GM18507 (cell line): ENCODE measurements around the gene SPSB3.
A peak's percentile ranks its signal among the peaks of the same experiment; 100 is the strongest.

Experiments used
- DNase-seq: peaks from one replicate; pipeline ENCODE4 v3.0.0; 2011; ENCODE audit warnings: low read depth; ENCODE audit not compliant: insufficient read length; ENCODE audit errors: extremely low spot score
- FAIRE-seq: peaks from 2 replicates; lab custom pipeline; 2011; peaks lifted over from hg19 to GRCh38; lab: Jason Lieb, UNC

SPSB3 gene

DNA sequence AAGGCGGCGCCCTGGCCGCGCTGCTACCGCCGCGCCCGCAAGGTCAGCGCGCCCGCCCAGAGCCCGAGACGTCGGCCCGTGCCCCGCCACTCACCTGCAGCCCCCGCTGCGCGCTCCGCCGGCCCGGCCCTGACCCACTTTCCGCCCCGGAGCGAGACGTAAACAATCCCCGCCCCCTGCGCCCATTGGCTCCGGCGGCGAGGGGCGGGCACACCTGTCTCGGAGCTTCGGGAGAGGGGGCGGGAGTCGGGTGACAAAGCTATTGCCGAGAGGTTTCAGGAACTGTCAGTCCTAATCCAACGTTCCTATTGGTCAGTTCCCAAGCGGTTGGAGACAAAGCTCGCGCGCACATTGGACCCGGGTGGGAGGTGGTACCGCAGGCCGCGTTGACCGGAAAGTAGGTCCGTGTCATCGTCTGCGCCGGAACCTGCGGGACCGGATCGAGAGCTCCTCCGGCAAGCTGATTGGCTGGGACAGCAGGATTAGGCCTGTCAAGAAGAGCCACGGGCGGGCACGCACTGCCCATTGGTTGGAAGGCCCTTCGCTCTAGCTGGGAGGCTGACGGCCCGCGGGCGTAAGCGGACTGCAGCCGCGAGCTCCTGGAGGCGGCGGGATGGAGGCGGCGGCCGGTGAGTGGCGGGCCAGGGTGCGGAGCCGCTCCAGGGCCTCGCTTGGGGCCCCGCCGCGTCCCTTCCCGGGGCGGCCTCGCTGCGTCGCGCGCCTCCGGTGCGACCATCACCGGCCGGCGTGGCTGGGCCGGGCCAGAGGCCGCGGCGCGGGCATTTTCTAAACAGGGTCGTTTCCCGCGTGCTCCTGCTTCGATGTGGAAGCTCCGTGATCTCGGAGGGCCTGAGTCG lies at the start of gene SPSB3, which contains the start of gene NUBP2:
Gene SPSB3, minus strand, starts transcription at position 164 of the 857 bp plus-strand sequence. CDS start 1,088 bp downstream, outside the sequence.
Gene NUBP2, plus strand, starts transcription at position 553 of the 857 bp plus-strand sequence. Its CDS starts 61 bp downstream, at position 614.
- DNase-seq (peak; percentile 95), FAIRE-seq (peak; percentile 100)

GRCh38 chr16:1831186-1832075 lies 49.1 kb upstream of the SPSB3 start:
- DNase-seq: no peak
- FAIRE-seq: no peak

- DNase-seq: no peak
- FAIRE-seq: no peak
These were observed 47.8 kb upstream of the SPSB3 start for GRCh38 chr16:1830213-1830612.

DNA sequence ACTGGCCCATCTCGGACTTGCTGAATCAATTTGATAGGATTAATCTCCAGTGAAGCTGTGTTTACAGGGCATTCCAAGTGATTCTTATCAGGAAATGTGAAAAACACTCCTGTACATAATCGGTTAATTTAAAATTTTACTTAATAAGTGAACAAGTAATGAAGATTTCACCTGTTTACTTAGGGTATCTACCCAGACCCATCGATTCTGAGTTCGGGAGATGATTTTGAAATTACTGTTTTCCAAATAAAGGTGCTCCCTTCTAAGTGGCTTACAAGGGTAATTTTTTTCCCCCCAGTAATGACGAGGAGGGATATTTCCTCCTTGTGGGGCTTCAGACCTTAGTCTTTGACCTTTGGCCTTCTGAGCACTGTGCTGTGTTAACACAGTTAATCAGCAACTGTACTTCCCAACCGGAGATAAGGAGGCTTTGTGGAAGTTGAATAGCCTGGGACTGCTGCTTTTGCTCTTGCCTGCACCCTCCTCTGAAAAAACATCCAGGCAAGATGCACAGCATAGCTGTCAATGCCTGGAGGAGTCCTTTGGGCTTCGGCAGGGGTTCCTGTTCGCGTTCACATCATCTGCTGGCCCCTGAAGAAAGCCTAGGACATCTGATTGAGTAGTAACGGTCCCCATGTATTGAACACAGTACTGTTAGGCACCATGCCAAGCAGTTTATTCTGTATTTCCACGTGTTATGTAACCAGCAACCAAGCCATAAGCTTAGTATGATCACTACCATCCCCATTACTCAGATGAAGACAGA lies 46.5 kb upstream of the SPSB3 start:
- no peak for FAIRE-seq
- DNase-seq: no peak

GRCh38 chr16:1826691-1827573 lies 44.6 kb upstream of the SPSB3 start, which contains the start of the genes FAHD1 and HAGH:
TSS of gene FAHD1 (plus strand) at chr16:1827206. CDS start at chr16:1827239, 33 bp downstream.
TSS of gene HAGH (minus strand) at chr16:1826825. CDS start at chr16:1826787, 38 bp downstream.
- FAIRE-seq (peak; percentile 89), DNase-seq (peak; percentile 99)

DNA sequence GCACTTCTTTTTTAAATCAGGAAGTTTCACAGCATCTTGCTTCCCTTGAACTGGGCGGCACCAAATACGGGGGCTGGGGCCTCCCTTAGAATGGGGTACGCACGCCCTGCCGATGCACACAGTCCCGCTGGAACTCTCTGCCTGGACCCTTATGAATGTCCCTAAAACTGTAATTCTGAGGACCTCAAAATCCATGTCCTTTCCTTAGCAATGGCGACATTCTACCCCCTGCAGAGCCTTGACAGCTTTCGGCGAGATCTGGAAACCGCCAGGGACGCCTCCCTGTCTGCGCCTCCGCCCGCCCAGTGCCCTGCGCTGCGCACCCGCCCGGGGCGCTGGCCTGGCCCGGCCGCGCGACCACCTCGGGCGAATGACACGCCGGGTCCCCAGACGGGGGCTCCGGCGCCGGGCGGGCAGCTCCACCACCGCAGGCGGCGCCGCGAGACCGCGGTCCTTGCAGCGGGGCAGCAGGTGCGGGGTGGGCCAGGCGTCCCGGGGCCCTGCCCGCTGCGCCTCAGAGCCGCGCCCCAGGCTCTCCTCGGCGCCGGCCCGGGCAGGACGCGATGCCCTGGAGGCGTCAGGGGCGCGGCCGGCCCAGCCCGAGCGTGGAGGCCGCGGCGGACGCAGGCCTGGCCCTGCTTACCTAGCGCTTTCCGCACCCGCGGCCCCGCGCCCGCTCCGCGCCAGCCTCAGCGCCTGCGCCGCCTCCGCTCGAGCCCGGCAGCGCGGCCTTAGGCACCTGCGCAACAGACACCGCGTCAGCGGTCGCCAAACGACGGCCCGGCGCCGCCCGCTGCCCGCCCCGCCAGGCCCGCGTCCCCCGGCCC lies 43.7 kb upstream of the SPSB3 start:
- DNase-seq (peak; percentile 66), FAIRE-seq (no peak)

GRCh38 chr16:1825381-1825863 lies 43.1 kb upstream of the SPSB3 start:
- FAIRE-seq (no peak), DNase-seq (no peak)

GRCh38 chr16:1823821-1824220 lies 41.5 kb upstream of the SPSB3 start:
- no peak for FAIRE-seq

GRCh38 chr16:1822801-1823200 lies 40.4 kb upstream of the SPSB3 start:
- DNase-seq (no peak), FAIRE-seq (no peak)

More at GRCh38 chr16:1823821-1824220, 41.5 kb upstream of the SPSB3 start:
- no peak for DNase-seq

- DNase-seq (no peak), FAIRE-seq (no peak)
These were observed 39.7 kb upstream of the SPSB3 start for GRCh38 chr16:1821861-1822611.

DNA sequence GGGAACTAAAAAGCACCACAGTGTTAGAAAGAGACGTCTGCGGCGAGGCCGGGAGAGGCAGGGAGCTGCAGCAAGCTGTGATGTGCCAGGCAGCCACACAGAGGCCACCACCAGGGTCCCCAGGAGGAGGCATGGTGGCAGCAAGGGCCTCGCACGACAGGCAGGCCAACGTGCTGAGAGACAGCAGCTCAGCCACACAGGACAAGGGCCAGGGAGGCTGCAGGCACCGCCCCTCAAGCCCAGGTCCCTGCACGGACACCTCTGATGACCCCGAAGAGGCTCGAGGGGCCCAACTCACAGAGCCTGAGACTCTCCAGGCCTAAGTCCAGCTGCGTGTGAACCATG lies 38.5 kb upstream of the SPSB3 start:
- DNase-seq (no peak), FAIRE-seq (no peak)

GRCh38 chr16:1820096-1820945 lies 38.0 kb upstream of the SPSB3 start:
- FAIRE-seq (no peak), DNase-seq (no peak)

DNA sequence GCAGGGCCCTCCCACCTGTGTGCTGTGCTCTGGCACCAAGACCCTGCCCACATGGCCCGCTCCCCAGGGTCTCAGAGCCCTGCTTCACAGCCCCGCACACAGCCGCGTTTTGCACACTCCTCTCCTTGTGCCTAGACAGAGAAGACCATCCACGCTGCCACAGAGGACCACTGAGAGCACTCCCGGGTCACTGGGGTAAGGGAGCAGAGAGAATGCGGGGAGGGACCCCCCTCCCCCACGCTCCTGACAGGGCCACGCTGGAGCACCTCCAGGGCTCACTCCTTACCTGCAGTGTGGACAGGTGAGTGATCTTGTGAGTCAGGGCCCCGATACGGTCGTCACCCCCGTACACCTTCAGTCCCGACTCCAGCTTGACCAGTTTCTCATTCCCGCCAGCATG lies 37.2 kb upstream of the SPSB3 start:
- no peak for DNase-seq
- FAIRE-seq: no peak

DNA sequence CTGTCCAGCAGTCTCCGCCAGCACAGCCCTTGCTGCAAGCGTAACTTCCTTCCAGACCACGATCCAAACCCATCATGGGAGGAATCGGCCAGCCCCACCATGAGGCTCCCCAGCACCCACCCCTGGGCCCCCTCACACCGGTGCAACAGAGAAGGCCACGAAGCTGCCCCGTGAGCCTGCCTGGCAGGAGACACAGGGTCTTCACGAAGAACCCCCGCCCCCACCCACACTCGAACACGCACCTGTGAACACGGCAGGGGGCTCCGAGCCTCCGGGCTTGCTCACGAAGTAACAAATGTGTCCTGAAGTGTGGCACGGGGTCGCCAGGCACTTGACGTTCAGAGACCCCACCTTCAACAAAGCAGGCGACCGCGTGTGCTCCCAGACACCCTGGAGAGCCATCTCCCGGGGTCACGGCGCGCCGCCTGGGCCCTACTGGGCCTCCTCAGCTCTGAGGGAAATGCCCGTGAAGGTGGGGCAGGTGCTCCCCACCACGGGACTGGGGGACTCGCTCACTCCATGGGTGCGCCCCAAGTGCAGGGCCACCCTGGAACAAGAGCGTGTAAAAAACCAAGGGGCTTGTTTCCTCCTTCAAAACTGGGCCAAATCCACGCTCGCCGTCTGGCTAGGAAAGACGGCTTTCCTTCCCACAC lies 36.6 kb upstream of the SPSB3 start:
- DNase-seq (no peak), FAIRE-seq (no peak)

DNA sequence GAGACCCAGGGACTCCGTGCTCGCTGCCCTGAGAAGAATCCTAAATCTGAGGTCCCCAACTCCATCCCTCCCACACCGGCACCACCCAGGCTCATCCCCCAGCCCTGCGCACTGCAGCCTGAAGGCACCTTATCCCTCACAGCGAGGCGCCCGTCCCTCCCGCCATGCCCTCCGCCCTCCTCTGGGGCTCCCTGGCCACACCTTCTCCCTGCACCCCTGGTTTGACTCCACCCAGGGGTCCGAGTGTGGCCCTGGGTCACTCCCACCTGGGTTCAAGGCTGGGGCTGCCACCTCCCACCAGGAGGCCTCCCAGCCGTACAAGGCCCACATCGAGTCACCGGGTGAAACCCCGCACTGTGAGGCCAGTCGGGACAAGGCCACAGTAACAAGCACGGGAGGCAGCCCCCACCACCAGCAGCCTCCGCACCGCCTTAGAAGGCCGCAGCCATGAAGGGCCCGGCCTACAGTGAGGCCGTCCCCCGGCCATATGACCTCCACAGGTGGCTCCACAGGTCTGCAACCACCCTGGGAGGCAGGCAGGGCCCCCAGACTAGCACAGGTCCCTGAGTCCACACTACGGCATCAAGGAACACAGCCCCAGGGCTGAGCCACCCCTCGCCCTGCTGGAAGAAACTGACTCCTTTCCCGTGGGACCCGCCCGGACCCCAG lies 36.0 kb upstream of the SPSB3 start:
- DNase-seq (no peak), FAIRE-seq (no peak)
